Heart left ventricle (tissue), 13 donors: ENCODE results near the gene VPS54.

Experiments used
- POLR2A ChIP-seq, 2 donors: fragments of 450-650 bp; IDR thresholded peaks; one replicate each; pipeline ENCODE4 v1.6.1; 2017; ENCODE audit warnings: antibody characterized with exemption in 2 of 2, mild to moderate bottlenecking in 2 of 2, moderate library complexity in 2 of 2
- TF ChIP-seq, protein P1 (sequence below), 12 donors: fragments of 200-600 bp; sonication (generic) in 4 of 12; IDR thresholded peaks; one replicate each; pipeline versions ENCODE4 v1.5.0 to v1.8.0; 2018 to 2022; ENCODE audit warnings: antibody characterized with exemption in 12 of 12, mild to moderate bottlenecking in 5 of 12
- donor health status: ischemic (EF 13 %, LVEDD 7.1; RV severe dilation, severe dysfunction).
- donor health status: DM: no; HTN: yes; CAD: no.
- donor health status: DM: no; HTN: no; CAD: no.
- donor health status: ischemic (EF 25% LVEDD 6.9; RV normal size, moderate dysfunction).
- donor health status: ischemic (EF 25% LVEDD 5.7; RV mildly dilated, moderate dysfunction).
- donor health status: ischemic (EF 35%, LVEDD 5.7; RV mildly dilated, moderate dysfunction).
- donor health status: nonischemic (EF 11% LVEDD 7.7; RV severe dilation, severe dysfunction).
- donor health status: DM: yes; HTN: yes; CAD: no.
- donor health status: PGD.
- donor health status: ischemic (EF 29% LVEDD 5.4; RV normal size, mild dysfunction).
- donor health status: nonischemic (EF 23%, LVEDD 6.1; RV moderate dilation, normal function).

DNA sequence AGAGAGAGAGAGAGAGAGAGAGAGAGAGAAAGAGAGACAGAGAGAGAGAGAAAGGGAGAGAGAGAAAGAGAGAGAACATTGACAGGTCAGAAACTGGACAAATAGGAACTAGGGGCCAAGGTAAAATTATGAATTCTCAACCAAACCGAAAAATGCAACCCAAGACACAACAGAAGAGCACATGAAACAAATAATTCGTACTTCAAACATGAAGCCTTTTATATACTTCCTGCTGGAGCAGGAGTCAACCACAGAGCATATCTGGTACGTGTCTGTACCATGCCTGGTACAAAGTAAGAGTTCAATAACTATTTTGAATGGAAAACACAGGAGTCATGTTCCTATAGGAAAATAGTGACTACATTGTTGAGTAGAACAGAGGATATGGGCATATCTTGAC lies 6.5 kb upstream of the VPS54 start:
- TF ChIP-seq, protein P1, sequence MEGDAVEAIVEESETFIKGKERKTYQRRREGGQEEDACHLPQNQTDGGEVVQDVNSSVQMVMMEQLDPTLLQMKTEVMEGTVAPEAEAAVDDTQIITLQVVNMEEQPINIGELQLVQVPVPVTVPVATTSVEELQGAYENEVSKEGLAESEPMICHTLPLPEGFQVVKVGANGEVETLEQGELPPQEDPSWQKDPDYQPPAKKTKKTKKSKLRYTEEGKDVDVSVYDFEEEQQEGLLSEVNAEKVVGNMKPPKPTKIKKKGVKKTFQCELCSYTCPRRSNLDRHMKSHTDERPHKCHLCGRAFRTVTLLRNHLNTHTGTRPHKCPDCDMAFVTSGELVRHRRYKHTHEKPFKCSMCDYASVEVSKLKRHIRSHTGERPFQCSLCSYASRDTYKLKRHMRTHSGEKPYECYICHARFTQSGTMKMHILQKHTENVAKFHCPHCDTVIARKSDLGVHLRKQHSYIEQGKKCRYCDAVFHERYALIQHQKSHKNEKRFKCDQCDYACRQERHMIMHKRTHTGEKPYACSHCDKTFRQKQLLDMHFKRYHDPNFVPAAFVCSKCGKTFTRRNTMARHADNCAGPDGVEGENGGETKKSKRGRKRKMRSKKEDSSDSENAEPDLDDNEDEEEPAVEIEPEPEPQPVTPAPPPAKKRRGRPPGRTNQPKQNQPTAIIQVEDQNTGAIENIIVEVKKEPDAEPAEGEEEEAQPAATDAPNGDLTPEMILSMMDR (IDR thresholded peaks at IDR 0.05), result no peak
- no peak for TF ChIP-seq POLR2A (IDR thresholded peaks at IDR 0.05)
